Adrenal gland (tissue), 12 donors: Measurements from ENCODE around the gene MED26. TPM values are rescaled to one million over a fixed set of nuclear protein-coding genes. Genes with fewer than 3 reads are reported as not detected.

Experiments used
- DNase-seq, 7 donors: peaks; one replicate each; pipeline ENCODE4 v3.0.0-alpha.2; 2019 to 2020
- H3K27ac ChIP-seq, 5 donors: fragments of 200-600 bp; sonication (generic) in 4 of 5; 1 replicate in 3 of 5; 2 replicates in 2 of 5; pipeline versions ENCODE4 v1.5.1 to v1.8.0; 2016 to 2020; ENCODE audit warnings: mild to moderate bottlenecking in 1 of 5
- H3K27me3 ChIP-seq: fragments of 200-600 bp; 2 replicates; pipeline ENCODE4 v1.8.0; 2021
- H3K36me3 ChIP-seq, 2 donors: fragments of 200-600 bp; replicated peaks in 1 of 2; 1 replicate in 1 of 2; 2 replicates in 1 of 2; pipeline versions ENCODE4 v1.5.1 to v1.8.0; 2018 to 2022
- H3K4me1 ChIP-seq, 2 donors: fragments of 200-600 bp; replicated peaks in 1 of 2; 1 replicate in 1 of 2; 2 replicates in 1 of 2; pipeline versions ENCODE4 v1.5.1 to v1.8.0; 2018 to 2021
- H3K4me3 ChIP-seq, 4 donors: fragments of 200-600 bp; sonication (generic) in 3 of 4; one replicate each; pipeline ENCODE4 v1.5.1; 2016 to 2018
- H3K9me3 ChIP-seq, 3 donors: fragments of 200-600 bp; sonication (generic) in 1 of 3; replicated peaks in 1 of 3; 1 replicate in 2 of 3; 2 replicates in 1 of 3; pipeline versions ENCODE4 v1.5.1 to v1.8.0; 2016 to 2021
- CTCF ChIP-seq, 6 experiments: fragments of 450-650 bp in 4 of 6; fragments of 200-600 bp in 2 of 6; sonication (generic) in 1 of 6; IDR thresholded peaks; 1 replicate in 5 of 6; 2 replicates in 1 of 6; pipeline versions ENCODE4 v1.5.1 to v1.8.0; 2016 to 2021; ENCODE audit warnings: antibody characterized with exemption in 6 of 6, mild to moderate bottlenecking in 2 of 6, moderate library complexity in 1 of 6
- POLR2A ChIP-seq, 2 donors: fragments of 450-650 bp; IDR thresholded peaks; one replicate each; pipeline ENCODE4 v1.6.1; 2017; ENCODE audit warnings: antibody characterized with exemption in 2 of 2, mild to moderate bottlenecking in 2 of 2, moderate library complexity in 1 of 2
- WGBS, 4 donors: extraction: QIAGEN DNeasy Blood & Tissue Kit in 2 of 4; methylation state at CpG; one replicate each; pipeline versions ENCODE4 v1.1.5 to v1.1.7; 2013 to 2017; 5-methylcytosine and 5-hydroxymethylcytosine counted together
- intact Hi-C, 2 donors: fragments of 100-400 bp; cut with DNase I; formaldehyde crosslinking; loops; one replicate each; pipeline versions ENCODE4 v1.14.1 to v1.15.0; 2022 to 2023
- polyA plus RNA-seq, 3 donors: library from polyadenylated mRNA; stranded (reverse); fragments of 200-250 nt in 2 of 3; fragments of 350-450 nt in 1 of 3; fragmentation: Illumina TruSeq in 1 of 3; extraction: RNeasy Lipid Tissue Mini Kit (QIAGEN cat#74804) in 1 of 3; gene quantifications; one replicate each; pipeline ENCODE4 v1.2.3, GENCODE V29; 2013 to 2014
- total RNA-seq, 9 donors: library from RNA; depleted of rRNA in 4 of 9; stranded (reverse); fragments of >200 nt in 4 of 9; fragments of 120-200 nt in 1 of 9; fragmentation: NEBNext Ultra II Directional in 1 of 9; extraction: Animal tissue kit (Norgen Biotek cat#: 25700) in 1 of 9; gene quantifications; one replicate each; pipeline versions ENCODE4 v1.1.0 to v1.2.4, GENCODE V29; 2013 to 2023
- donor health status: healthy with polysubstance abuse.
- donor health status: Bipolar disorder and iron deficiency.
- donor health status: DM: yes; HTN: yes; CAD: no.
- donor health status: DM: no; HTN: no; CAD: no.
- donor health status: DM: no; HTN: no; CAD: no.
- donor health status: DM: yes; HTN: yes; CAD: no.

Gene MED26
- total and polyA plus RNA-seq, 12 donors = 4.6 to 17.3 (median 9.0) TPM

- no peak for DNase-seq
- no peak overlapping the region for H3K27ac ChIP-seq
- H3K4me1 ChIP-seq = peaks cover 12 to 22% of the 10 kb centered on the region in 2 donors
- WGBS, 4 donors = 89 to 93% (median 90%) methylated on average over 13 of the region's 13 CpGs
- no peaks in the 10 kb centered on the region for H3K9me3 ChIP-seq
- TF ChIP-seq POLR2A (IDR thresholded peaks at IDR 0.05) (no peak), CTCF (IDR thresholded peaks at IDR 0.05) (no peak)
- intact Hi-C loops = no loop called here
- H3K4me3 ChIP-seq = no peak overlapping the region
- H3K27me3 ChIP-seq = no peaks in the 10 kb centered on the region
- peaks cover 0 to 55% of the 10 kb centered on the region in 2 donors for H3K36me3 ChIP-seq
Measured at GRCh38 chr19:16537111-16537510, 90.9 kb downstream of the MED26 start.

- H3K9me3 ChIP-seq = no peaks in the 10 kb centered on the region
- H3K4me1 ChIP-seq = peaks cover 7 to 17% of the 10 kb centered on the region in 2 donors
- TF ChIP-seq CTCF (IDR thresholded peaks at IDR 0.05) (no peak), POLR2A (IDR thresholded peaks at IDR 0.05) (no peak)
- H3K4me3 ChIP-seq = no peak overlapping the region
- H3K27ac ChIP-seq = no peak overlapping the region
- intact Hi-C loops = no loop called here
- 90 to 93% (median 91%) methylated on average over 5 to 9 of the region's 9 CpGs for WGBS, 4 donors
- no peaks in the 10 kb centered on the region for H3K27me3 ChIP-seq
- peaks cover 0 to 65% of the 10 kb centered on the region in 2 donors for H3K36me3 ChIP-seq
- DNase-seq = no peak
Measured at GRCh38 chr19:16536130-16536529, 91.9 kb downstream of the MED26 start.

- no peak overlapping the region for H3K4me3 ChIP-seq
- WGBS, 4 donors = 75 to 96% (median 94%) methylated on average over 6 to 18 of the region's 18 CpGs
- H3K4me1 ChIP-seq = peaks cover 0 to 9% of the 10 kb centered on the region in 2 donors
- no peaks in the 10 kb centered on the region for H3K9me3 ChIP-seq
- H3K27me3 ChIP-seq = no peaks in the 10 kb centered on the region
- H3K36me3 ChIP-seq = peaks cover 0 to 71% of the 10 kb centered on the region in 2 donors
- intact Hi-C loops = no loop called here
- no peak overlapping the region for H3K27ac ChIP-seq
- DNase-seq = no peak
- TF ChIP-seq CTCF (IDR thresholded peaks at IDR 0.05) = no peak
- TF ChIP-seq POLR2A (IDR thresholded peaks at IDR 0.05) = no peak
Measured at GRCh38 chr19:16535381-16535780, 92.6 kb downstream of the MED26 start.

- H3K9me3 ChIP-seq = no peaks in the 10 kb centered on the region
- no peak for DNase-seq
- no peak overlapping the region for H3K4me3 ChIP-seq
- WGBS, 4 donors = 91 to 100% (median 94%) methylated on average over 10 to 47 of the region's 47 CpGs
- intact Hi-C loops = no loop called here
- TF ChIP-seq CTCF (IDR thresholded peaks at IDR 0.05) = no peak
- TF ChIP-seq POLR2A (IDR thresholded peaks at IDR 0.05) = no peak
- H3K27me3 ChIP-seq = no peaks in the 10 kb centered on the region
- no peak overlapping the region for H3K27ac ChIP-seq
- no peaks in the 10 kb centered on the region for H3K4me1 ChIP-seq
- peaks cover 0 to 88% of the 10 kb centered on the region in 2 donors for H3K36me3 ChIP-seq
Measured at GRCh38 chr19:16532440-16533234, 95.4 kb downstream of the MED26 start.
